HG02943 (cell line): ENCODE data around the gene LCN2.

Experiments used
- ATAC-seq: cut with Tn5 transposase; IDR thresholded peaks from one replicate; pipeline ENCODE4 v1.9.1; 2021; ENCODE audit warnings: mild to moderate bottlenecking, low read depth, moderate library complexity; ENCODE audit not compliant: unreplicated experiment

LCN2 gene

GRCh38 chr9:128190516-128191405 is 41.5 kb downstream of the LCN2 start:
- peak; percentile 19 for ATAC-seq

GRCh38 chr9:128191406-128192046 is 42.3 kb downstream of the LCN2 start, which contains the start of gene CIZ1:
Gene CIZ1, minus strand, starts transcription at chr9:128191572. Its CDS starts 715 bp downstream, at chr9:128190857.
- ATAC-seq = peak; percentile 68

GRCh38 chr9:128192601-128193371 is 43.5 kb downstream of the LCN2 start:
- no peak for ATAC-seq

- ATAC-seq = no peak
These were observed 44.3 kb downstream of the LCN2 start for GRCh38 chr9:128193469-128194096.

- no peak for ATAC-seq
These were observed 52.5 kb downstream of the LCN2 start for GRCh38 chr9:128201441-128202369.

GRCh38 chr9:128202648-128203023 is 53.4 kb downstream of the LCN2 start:
- no peak for ATAC-seq
